Activated naive CD4-positive, alpha-beta T cell treated with anti-CD3 and anti-CD28 coated beads, Interleukin-2, amount 50 U/mL, for 16 hours (primary cell): ENCODE data around the gene GSE1.

ENCODE experiments used
- DNase-seq: peaks from one replicate; pipeline ENCODE4 v3.0.0-alpha.2; 2020

The GSE1 gene

DNA sequence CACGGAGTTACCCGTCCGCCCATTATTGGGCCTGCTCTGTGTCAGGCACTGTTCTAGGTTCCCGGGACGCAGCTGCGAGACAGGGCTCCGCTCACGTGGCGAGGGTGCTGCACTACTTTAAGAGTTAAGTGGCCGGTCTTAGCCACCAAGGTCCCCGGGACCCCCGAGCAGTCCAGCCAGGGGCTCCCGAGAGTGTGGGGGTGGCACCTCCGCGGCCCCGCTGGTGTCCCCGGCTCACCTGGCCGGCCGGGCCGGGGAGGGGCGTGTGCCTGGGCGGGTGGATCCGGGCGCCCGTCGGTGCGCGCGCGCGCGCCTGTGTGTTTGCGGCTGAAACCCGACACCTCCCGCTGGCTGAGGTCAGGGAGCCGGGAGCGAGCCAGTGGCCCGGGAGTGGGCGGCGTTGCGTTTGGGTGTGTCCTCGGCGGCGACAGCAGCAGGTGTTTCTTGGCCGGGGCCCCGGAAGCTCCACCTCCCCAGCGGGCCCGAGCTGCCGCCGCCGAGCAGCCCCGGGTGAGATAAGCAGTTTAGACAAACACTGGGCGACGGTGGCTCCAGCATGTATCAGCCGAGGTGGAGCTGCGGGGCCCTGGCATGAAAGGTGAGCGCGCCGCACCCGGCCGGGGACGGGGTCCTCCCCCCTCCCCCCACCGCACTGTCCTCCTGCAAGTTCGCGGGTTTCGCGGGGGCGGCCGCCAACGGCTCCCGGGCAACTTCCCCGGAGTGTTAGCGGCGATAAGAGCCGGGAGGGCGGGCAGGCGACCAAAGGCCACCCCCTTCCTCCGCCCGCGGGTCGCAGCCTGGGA is at the start of gene GSE1:
Gene GSE1, plus strand, starts transcription at position 522 of the 803 bp plus-strand sequence. Its CDS starts 70 bp downstream, at position 592.
- peak; percentile 56 for DNase-seq

GRCh38 chr16:85563515-85564276 is 49.4 kb upstream of the GSE1 start:
- no peak for DNase-seq

- DNase-seq, result peak; percentile 21
Observed at GRCh38 chr16:85564277-85565051, 48.7 kb upstream of the GSE1 start.

DNA sequence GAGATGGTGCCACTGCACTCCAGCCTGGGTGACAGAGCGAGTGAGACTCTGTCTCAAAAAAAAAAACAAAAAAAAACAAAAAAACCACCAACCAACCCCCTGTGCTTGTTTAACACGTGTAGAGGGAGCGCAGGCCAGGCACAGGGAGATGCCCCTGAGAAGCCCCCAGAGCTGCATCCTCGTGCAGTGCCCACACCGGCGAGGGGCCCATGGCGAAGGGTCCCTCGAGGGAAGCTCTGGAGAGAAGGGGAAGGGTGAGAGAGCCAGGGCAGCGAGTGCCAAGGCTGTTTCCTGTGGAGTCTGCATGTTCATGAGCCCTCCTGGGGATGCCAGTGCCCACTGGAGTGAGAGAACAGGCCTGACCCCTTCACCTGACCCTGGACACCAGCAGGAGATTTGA is 47.8 kb upstream of the GSE1 start:
- no peak for DNase-seq

- DNase-seq, result no peak
Observed at GRCh38 chr16:85565801-85566526, 47.2 kb upstream of the GSE1 start.

- no peak for DNase-seq
Observed at GRCh38 chr16:85566561-85567100, 46.5 kb upstream of the GSE1 start.

DNA sequence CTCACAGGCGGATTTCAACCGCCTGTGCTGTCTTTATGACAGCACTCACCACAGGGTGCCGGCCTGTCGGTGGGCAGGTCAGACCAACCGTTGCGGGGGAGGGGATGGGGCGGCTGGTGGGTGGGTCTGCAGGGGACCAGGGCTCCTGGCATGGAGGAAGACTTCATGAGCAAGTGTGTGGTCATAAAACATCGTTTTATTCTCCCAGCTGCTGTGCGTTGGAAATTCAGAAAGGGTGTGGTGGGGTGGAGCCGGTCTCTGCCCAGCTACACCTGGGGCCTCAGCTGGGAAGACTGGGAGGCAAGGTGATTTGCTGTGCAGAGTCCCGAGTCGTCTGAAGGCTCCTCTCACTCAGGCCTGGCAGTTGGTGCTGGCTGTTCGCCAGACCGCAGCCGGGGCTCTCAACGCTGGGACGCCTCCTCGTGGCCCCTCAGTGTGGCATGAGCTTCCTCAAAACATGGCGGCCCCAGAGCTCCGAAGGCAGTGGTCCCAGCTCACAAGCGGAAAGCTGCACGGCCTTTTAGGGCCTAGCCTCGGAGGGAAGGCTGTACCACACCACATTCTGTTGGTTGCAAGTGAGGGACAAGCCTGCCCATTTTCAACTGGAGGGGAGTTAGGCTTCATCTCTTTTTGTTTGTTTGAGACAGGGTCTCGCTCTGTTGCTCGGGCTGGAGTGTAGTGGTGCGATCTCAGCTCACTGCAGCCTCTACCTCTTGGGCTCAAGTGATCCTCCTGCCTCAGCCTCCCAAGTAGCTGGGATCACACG is 45.8 kb upstream of the GSE1 start:
- DNase-seq, result no peak

- no peak for DNase-seq
Observed at GRCh38 chr16:85567935-85568334, 45.2 kb upstream of the GSE1 start.

DNA sequence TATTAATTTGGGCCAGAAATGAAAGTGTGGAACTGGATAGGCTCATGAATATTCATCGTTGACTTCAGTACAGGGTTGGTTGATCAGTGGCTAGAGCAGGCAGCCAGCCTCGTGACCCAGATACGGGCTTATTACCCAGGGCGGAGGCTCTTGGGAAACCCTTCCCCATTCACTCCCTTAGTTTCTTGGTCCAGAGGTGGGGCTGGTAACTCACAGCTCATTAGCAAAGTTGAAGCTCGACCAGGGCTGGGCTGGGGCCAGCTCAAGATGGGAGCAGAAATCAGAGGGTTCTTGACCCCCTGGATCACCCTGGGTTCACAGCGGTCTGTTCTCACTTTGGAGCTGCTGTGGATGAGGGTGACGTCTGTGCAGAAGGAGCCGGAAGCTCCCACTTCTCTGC is 44.6 kb upstream of the GSE1 start:
- no peak for DNase-seq

DNA sequence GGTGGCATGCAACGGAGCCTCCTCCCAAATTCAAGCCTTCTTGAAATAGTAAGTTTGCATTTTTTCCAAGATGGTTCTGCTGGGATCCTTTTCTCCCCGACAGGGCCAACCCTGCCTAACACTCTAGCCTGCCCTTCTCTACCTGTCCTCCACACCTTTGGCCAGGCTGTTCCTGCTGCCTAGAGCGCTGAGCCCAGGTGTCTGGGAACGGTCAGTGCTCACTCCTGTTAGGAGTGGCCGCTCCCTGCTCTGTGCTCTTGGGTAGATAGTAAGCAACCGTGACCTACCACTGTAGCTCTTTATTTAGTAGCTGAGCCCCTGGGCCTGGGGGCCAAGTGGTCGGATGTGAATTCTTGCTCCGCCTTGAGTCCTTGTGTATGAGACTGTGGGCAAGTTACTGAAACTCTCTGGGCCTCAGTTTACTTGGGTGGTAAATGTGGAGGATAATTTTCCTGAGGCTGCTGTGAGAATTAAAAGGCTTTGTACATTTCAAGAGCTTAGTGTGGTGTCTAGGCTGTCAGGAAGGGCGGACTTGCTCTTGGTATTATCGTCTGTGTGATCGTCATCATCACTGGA is 44.0 kb upstream of the GSE1 start:
- no peak for DNase-seq

GRCh38 chr16:85569615-85570212 is 43.4 kb upstream of the GSE1 start:
- DNase-seq, result no peak

GRCh38 chr16:85570213-85570734 is 42.8 kb upstream of the GSE1 start:
- no peak for DNase-seq

GRCh38 chr16:85570735-85571562 is 42.2 kb upstream of the GSE1 start:
- no peak for DNase-seq

DNA sequence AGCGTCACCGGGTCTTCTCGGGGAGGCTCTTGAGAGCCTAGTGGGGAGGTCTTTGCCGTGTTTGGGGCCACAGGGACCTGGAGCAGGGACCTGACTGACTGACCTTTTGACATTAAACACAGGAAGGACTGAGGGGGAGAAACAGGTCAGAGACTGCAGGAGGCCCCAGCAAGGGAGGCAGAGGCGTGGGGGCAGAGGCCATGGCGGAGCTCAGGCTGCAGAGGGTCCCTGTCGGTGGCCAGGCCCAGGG is 41.6 kb upstream of the GSE1 start:
- DNase-seq, result no peak

DNA sequence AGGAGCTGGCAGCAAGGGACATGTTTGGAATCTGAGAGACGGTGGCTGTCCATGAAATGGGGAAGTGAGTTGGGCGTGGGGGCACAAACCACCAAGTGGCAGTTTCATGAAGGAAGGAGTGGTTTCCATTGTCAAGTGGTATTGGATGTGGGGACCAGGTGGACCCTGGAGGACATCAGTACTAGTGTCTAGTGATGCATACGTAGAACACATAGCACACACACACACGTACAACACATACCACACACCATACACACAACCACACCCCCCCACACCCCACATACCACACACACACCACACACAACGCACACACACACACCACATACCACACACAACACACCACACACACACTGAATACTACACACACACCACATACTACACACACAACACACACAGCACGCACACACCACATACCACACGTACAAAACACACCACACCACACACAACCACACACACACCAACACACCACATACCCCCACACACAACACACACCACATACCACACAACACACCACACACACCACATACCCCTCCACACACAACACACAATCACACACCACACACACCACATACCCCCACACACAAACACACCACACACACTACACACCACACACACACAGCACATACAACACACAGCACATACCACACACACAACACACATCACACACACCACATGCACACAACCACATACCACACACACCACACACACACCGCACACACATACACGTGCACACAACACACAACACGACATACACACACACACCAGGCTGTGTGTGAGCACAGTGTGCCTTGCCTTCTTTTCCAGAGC is 41.1 kb upstream of the GSE1 start:
- DNase-seq, result no peak

- DNase-seq, result no peak
Observed at GRCh38 chr16:85573045-85573695, 40.0 kb upstream of the GSE1 start.

- no peak for DNase-seq
Observed at GRCh38 chr16:85573696-85574641, 39.2 kb upstream of the GSE1 start.
